Psoas muscle (tissue), 8 donors: ENCODE results near the gene SSBP2. TPM values are rescaled to one million over a fixed set of nuclear protein-coding genes. Genes with fewer than 3 reads are reported as not detected.

Experiments
- ATAC-seq, 4 donors: fragments of 200-7000 bp; cut with Tn5 transposase; one replicate each; pipeline ENCODE4 v1.9.1; 2020; ENCODE audit warnings: moderate library complexity in 3 of 4, mild to moderate bottlenecking in 2 of 4
- DNase-seq, 2 donors: peaks; one replicate each; pipeline ENCODE4 v3.0.0-alpha.2; 2020
- H3K27ac ChIP-seq: fragments of 200-600 bp; one replicate; pipeline ENCODE4 v1.8.0; 2022
- H3K27me3 ChIP-seq, 3 donors: fragments of 200-600 bp in 1 of 3; one replicate each; pipeline versions ENCODE4 v1.6.1 to v1.8.0; 2013 to 2022; ENCODE audit warnings: low read length in 2 of 3, mild to moderate bottlenecking in 2 of 3, moderate library complexity in 1 of 3; ENCODE audit not compliant: insufficient read depth in 3 of 3
- H3K36me3 ChIP-seq, 2 donors: fragments of 200-600 bp in 1 of 2; one replicate each; pipeline versions ENCODE4 v1.6.1 to v1.8.0; 2013 to 2022; ENCODE audit warnings: low read depth in 1 of 2, mild to moderate bottlenecking in 1 of 2, moderate library complexity in 1 of 2; ENCODE audit not compliant: insufficient read depth in 1 of 2
- H3K4me1 ChIP-seq: fragments of 200-600 bp; one replicate; pipeline ENCODE4 v1.8.0; 2022
- H3K4me3 ChIP-seq: fragments of 200-600 bp; one replicate; pipeline ENCODE4 v1.8.0; 2022; ENCODE audit warnings: mild to moderate bottlenecking
- H3K9me3 ChIP-seq: fragments of 200-600 bp; one replicate; pipeline ENCODE4 v1.8.0; 2022
- WGBS, 3 donors: extraction: QIAGEN DNeasy Blood & Tissue Kit; methylation state at CpG; one replicate each; pipeline versions ENCODE4 v1.1.6 to v1.1.7; 2013; 5-methylcytosine and 5-hydroxymethylcytosine counted together
- intact Hi-C, 2 donors: fragments of 100-400 bp; cut with DNase I; formaldehyde crosslinking; loops; one replicate each; pipeline versions ENCODE4 v1.11.0 to v1.14.2; 2022
- polyA plus RNA-seq, 3 donors: library from polyadenylated mRNA; stranded (reverse); fragments of 200-250 nt; gene quantifications; one replicate each; pipeline ENCODE4 v1.2.3, GENCODE V29; 2013
- total RNA-seq, 4 donors: library from RNA; stranded (reverse); fragmentation: NEBNext Ultra II Directional in 2 of 4; extraction: Animal tissue kit (Norgen Biotek cat#: 25700) in 2 of 4; gene quantifications; one replicate each; pipeline versions ENCODE4 v1.2.1 to v1.2.4, GENCODE V29; 2021 to 2023
- TF ChIP-seq, protein P1 (sequence below): fragments of 200-600 bp; IDR thresholded peaks from one replicate; pipeline ENCODE4 v1.8.0; 2022; ENCODE audit warnings: antibody characterized with exemption
- donor health status: healthy with polysubstance abuse.
- donor health status: DM: no; HTN: no; CAD: no; lungs with moderate emphysema.
- donor health status: Bipolar disorder and iron deficiency.
- donor health status: healthy.
- donor health status: DM: yes; HTN: yes; CAD: no.
- donor health status: DM: no; HTN: no; CAD: no.
- donor health status: DM: no; HTN: no; CAD: no.
- donor health status: DM: yes; HTN: yes; CAD: no.

The SSBP2 gene
- total and polyA plus RNA-seq, 7 donors: 18.2 to 42.6 (median 25.3) TPM

DNA sequence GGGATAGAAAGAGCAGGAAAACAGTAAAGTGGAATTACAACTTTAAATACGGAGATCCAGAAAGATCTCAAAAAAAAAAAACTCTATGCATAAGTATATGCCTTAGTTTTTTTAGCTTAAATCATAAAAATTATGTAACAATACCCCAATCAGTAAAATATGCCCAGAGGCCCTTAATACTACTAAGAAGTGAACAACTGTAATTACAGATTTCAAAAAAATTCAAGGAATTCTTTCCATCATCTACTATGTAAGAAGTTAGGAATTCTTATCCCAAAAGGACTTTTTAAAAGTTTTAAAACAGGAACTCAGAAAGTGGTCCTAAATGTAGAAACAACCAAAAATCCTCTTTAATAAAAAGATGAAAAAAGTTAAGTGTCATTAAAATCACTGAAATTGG, 111.3 kb downstream of the SSBP2 start:
- no peak for ATAC-seq
- no peak for DNase-seq
- Histone ChIP-seq H3K36me3 (peaks cover 0 to 13% of the 10 kb centered on the region in 2 donors), H3K4me3 (no peak overlapping the region), H3K9me3 (no peaks in the 10 kb centered on the region), H3K27ac (no peak overlapping the region), H3K27me3 (no peaks in the 10 kb centered on the region), H3K4me1 (no peaks in the 10 kb centered on the region)
- intact Hi-C loops: no loop called here
- 60 to 70% (median 61%) methylated on average over 1 of the region's 1 CpG for WGBS, 3 donors
- TF ChIP-seq, protein P1, sequence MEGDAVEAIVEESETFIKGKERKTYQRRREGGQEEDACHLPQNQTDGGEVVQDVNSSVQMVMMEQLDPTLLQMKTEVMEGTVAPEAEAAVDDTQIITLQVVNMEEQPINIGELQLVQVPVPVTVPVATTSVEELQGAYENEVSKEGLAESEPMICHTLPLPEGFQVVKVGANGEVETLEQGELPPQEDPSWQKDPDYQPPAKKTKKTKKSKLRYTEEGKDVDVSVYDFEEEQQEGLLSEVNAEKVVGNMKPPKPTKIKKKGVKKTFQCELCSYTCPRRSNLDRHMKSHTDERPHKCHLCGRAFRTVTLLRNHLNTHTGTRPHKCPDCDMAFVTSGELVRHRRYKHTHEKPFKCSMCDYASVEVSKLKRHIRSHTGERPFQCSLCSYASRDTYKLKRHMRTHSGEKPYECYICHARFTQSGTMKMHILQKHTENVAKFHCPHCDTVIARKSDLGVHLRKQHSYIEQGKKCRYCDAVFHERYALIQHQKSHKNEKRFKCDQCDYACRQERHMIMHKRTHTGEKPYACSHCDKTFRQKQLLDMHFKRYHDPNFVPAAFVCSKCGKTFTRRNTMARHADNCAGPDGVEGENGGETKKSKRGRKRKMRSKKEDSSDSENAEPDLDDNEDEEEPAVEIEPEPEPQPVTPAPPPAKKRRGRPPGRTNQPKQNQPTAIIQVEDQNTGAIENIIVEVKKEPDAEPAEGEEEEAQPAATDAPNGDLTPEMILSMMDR: no peak

- intact Hi-C loops: no loop called here
Measured at GRCh38 chr5:81638471-81638870, 112.4 kb downstream of the SSBP2 start.

DNA sequence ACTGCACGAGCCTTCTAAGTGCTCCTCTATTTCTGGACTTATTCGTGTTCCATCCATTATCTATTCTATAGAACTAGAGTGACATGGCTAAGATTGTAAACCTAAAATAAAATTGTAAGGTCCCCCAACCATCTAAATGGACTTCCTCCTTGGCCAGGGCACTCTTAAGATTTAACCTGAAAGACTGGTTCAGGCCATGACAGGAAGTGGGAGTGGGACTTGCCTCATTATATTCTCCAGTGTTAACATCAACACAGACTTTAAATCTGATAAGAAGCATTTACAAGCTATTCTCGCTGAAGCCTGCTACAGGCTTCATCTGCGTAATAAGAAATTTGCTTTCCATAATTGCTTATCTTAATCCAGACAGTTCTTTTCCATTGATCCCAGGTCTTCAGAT, 117.0 kb downstream of the SSBP2 start:
- DNase-seq: no peak
- 92 to 97% (median 94%) methylated on average over 4 of the region's 4 CpGs for WGBS, 3 donors

More at GRCh38 chr5:81638471-81638870, 112.4 kb downstream of the SSBP2 start:
- no peaks in the 10 kb centered on the region for H3K4me1 ChIP-seq
- no peak overlapping the region for H3K27ac ChIP-seq
- 80 to 90% (median 89%) methylated on average over 1 of the region's 1 CpG for WGBS, 3 donors
- no peaks in the 10 kb centered on the region for H3K27me3 ChIP-seq
- TF ChIP-seq, protein P1: no peak
- DNase-seq: no peak
- no peak for ATAC-seq
- no peaks in the 10 kb centered on the region for H3K9me3 ChIP-seq
- H3K4me3 ChIP-seq: no peak overlapping the region
- peaks cover 0 to 13% of the 10 kb centered on the region in 2 donors for H3K36me3 ChIP-seq

GRCh38 chr5:81633471-81633870, 117.4 kb downstream of the SSBP2 start:
- WGBS, 3 donors: 95 to 100% (median 98%) methylated on average over 3 of the region's 3 CpGs
- no peaks in the 10 kb centered on the region for H3K27me3 ChIP-seq
- intact Hi-C loops: no loop called here
- ATAC-seq (no peak), DNase-seq (no peak)
- H3K9me3 ChIP-seq: no peaks in the 10 kb centered on the region
- no peak overlapping the region for H3K27ac ChIP-seq
- no peaks in the 10 kb centered on the region for H3K4me1 ChIP-seq
- H3K4me3 ChIP-seq: no peak overlapping the region
- TF ChIP-seq, protein P1: no peak
- peaks cover 2 to 13% of the 10 kb centered on the region in 2 donors for H3K36me3 ChIP-seq

More for the DNA sequence above, 117.0 kb downstream of the SSBP2 start:
- Histone ChIP-seq H3K4me3 (no peak overlapping the region), H3K9me3 (no peaks in the 10 kb centered on the region), H3K27ac (no peak overlapping the region), H3K36me3 (peaks cover 2 to 13% of the 10 kb centered on the region in 2 donors), H3K4me1 (no peaks in the 10 kb centered on the region), H3K27me3 (no peaks in the 10 kb centered on the region)
- TF ChIP-seq, protein P1: no peak
- intact Hi-C loops: loop anchor here in 1 of 2 donors (2.0 kb wide), 1 partner anchor 71 kb away; no protein-coding TSS in a partner anchor
- ATAC-seq: no peak

- H3K27ac ChIP-seq: no peak overlapping the region
- no peaks in the 10 kb centered on the region for H3K27me3 ChIP-seq
- DNase-seq: no peak
- H3K4me1 ChIP-seq: no peaks in the 10 kb centered on the region
- peaks cover 2 to 17% of the 10 kb centered on the region in 2 donors for H3K36me3 ChIP-seq
- intact Hi-C loops: no loop called here
- TF ChIP-seq, protein P1: no peak
- H3K9me3 ChIP-seq: no peaks in the 10 kb centered on the region
- H3K4me3 ChIP-seq: no peak overlapping the region
- ATAC-seq: no peak
Measured at GRCh38 chr5:81632679-81633078, 118.2 kb downstream of the SSBP2 start.
